Hepatic stellate cell (primary cell): ENCODE data around the gene DAZAP1.

ENCODE experiments used
- DNase-seq: peaks from one replicate; pipeline ENCODE4 v3.0.0; 2011; ENCODE audit warnings: low spot score

Gene DAZAP1

GRCh38 chr19:1377176-1377964, 30.0 kb upstream of the DAZAP1 start:
- no peak for DNase-seq

- DNase-seq = no peak
Measured at GRCh38 chr19:1377965-1378785, 29.2 kb upstream of the DAZAP1 start.

- no peak for DNase-seq
Measured at GRCh38 chr19:1379126-1379905, 28.1 kb upstream of the DAZAP1 start.

GRCh38 chr19:1379961-1380489, 27.4 kb upstream of the DAZAP1 start:
- DNase-seq = no peak

- no peak for DNase-seq
Measured at GRCh38 chr19:1382250-1382649, 25.1 kb upstream of the DAZAP1 start.

- peak; percentile 81 for DNase-seq
Measured at GRCh38 chr19:1383017-1383311, 24.4 kb upstream of the DAZAP1 start.

- DNase-seq = peak; percentile 85
Measured at GRCh38 chr19:1383312-1384084, 23.9 kb upstream of the DAZAP1 start, which contains the start of gene NDUFS7. Gene NDUFS7 (plus strand): TSS chr19:1383907. CDS start chr19:1383927, 20 bp downstream.

GRCh38 chr19:1384085-1384462, 23.3 kb upstream of the DAZAP1 start:
- DNase-seq = no peak

GRCh38 chr19:1384478-1385110, 22.8 kb upstream of the DAZAP1 start:
- no peak for DNase-seq

GRCh38 chr19:1385816-1386215, 21.6 kb upstream of the DAZAP1 start:
- DNase-seq = no peak

GRCh38 chr19:1386945-1387683, 20.3 kb upstream of the DAZAP1 start:
- no peak for DNase-seq

GRCh38 chr19:1387684-1388636, 19.4 kb upstream of the DAZAP1 start:
- DNase-seq = no peak

- no peak for DNase-seq
Measured at GRCh38 chr19:1388637-1389026, 18.8 kb upstream of the DAZAP1 start.

GRCh38 chr19:1389033-1389940, 18.1 kb upstream of the DAZAP1 start:
- DNase-seq = no peak

GRCh38 chr19:1390890-1391423, 16.4 kb upstream of the DAZAP1 start:
- no peak for DNase-seq

GRCh38 chr19:1392407-1392806, 15.0 kb upstream of the DAZAP1 start:
- DNase-seq = no peak

GRCh38 chr19:1392939-1393530, 14.4 kb upstream of the DAZAP1 start:
- DNase-seq = no peak
